Adrenal gland (tissue), 12 donors: ENCODE measurements around the gene CD1B. TPM values are rescaled to one million over a fixed set of nuclear protein-coding genes. Genes with fewer than 3 reads are reported as not detected.
"Not testable (repeated sequence)": the region's sequence is repeated elsewhere in the genome, so short reads cannot be mapped to it uniquely, and the experiment has no call there.

Experiments
- DNase-seq, 7 donors: peaks; one replicate each; pipeline ENCODE4 v3.0.0-alpha.2; 2019 to 2020
- H3K27ac ChIP-seq, 5 donors: fragments of 200-600 bp; sonication (generic) in 4 of 5; 1 replicate in 3 of 5; 2 replicates in 2 of 5; pipeline versions ENCODE4 v1.5.1 to v1.8.0; 2016 to 2020; ENCODE audit warnings: mild to moderate bottlenecking in 1 of 5
- H3K27me3 ChIP-seq: fragments of 200-600 bp; 2 replicates; pipeline ENCODE4 v1.8.0; 2021
- H3K36me3 ChIP-seq, 2 donors: fragments of 200-600 bp; replicated peaks in 1 of 2; 1 replicate in 1 of 2; 2 replicates in 1 of 2; pipeline versions ENCODE4 v1.5.1 to v1.8.0; 2018 to 2022
- H3K4me1 ChIP-seq, 2 donors: fragments of 200-600 bp; replicated peaks in 1 of 2; 1 replicate in 1 of 2; 2 replicates in 1 of 2; pipeline versions ENCODE4 v1.5.1 to v1.8.0; 2018 to 2021
- H3K4me3 ChIP-seq, 4 donors: fragments of 200-600 bp; sonication (generic) in 3 of 4; one replicate each; pipeline ENCODE4 v1.5.1; 2016 to 2018
- H3K9me3 ChIP-seq, 3 donors: fragments of 200-600 bp; sonication (generic) in 1 of 3; replicated peaks in 1 of 3; 1 replicate in 2 of 3; 2 replicates in 1 of 3; pipeline versions ENCODE4 v1.5.1 to v1.8.0; 2016 to 2021
- POLR2A ChIP-seq, 2 donors: fragments of 450-650 bp; IDR thresholded peaks; one replicate each; pipeline ENCODE4 v1.6.1; 2017; ENCODE audit warnings: antibody characterized with exemption in 2 of 2, mild to moderate bottlenecking in 2 of 2, moderate library complexity in 1 of 2
- WGBS, 4 donors: extraction: QIAGEN DNeasy Blood & Tissue Kit in 2 of 4; methylation state at CpG; one replicate each; pipeline versions ENCODE4 v1.1.5 to v1.1.7; 2013 to 2017; 5-methylcytosine and 5-hydroxymethylcytosine counted together
- intact Hi-C, 2 donors: fragments of 100-400 bp; cut with DNase I; formaldehyde crosslinking; loops; one replicate each; pipeline versions ENCODE4 v1.14.1 to v1.15.0; 2022 to 2023
- polyA plus RNA-seq, 3 donors: library from polyadenylated mRNA; stranded (reverse); fragments of 200-250 nt in 2 of 3; fragments of 350-450 nt in 1 of 3; fragmentation: Illumina TruSeq in 1 of 3; extraction: RNeasy Lipid Tissue Mini Kit (QIAGEN cat#74804) in 1 of 3; gene quantifications; one replicate each; pipeline ENCODE4 v1.2.3, GENCODE V29; 2013 to 2014
- total RNA-seq, 9 donors: library from RNA; depleted of rRNA in 4 of 9; stranded (reverse); fragments of >200 nt in 4 of 9; fragments of 120-200 nt in 1 of 9; fragmentation: NEBNext Ultra II Directional in 1 of 9; extraction: Animal tissue kit (Norgen Biotek cat#: 25700) in 1 of 9; gene quantifications; one replicate each; pipeline versions ENCODE4 v1.1.0 to v1.2.4, GENCODE V29; 2013 to 2023
- TF ChIP-seq, protein P1 (sequence below), 6 experiments: fragments of 450-650 bp in 4 of 6; fragments of 200-600 bp in 2 of 6; sonication (generic) in 1 of 6; IDR thresholded peaks; 1 replicate in 5 of 6; 2 replicates in 1 of 6; pipeline versions ENCODE4 v1.5.1 to v1.8.0; 2016 to 2021; ENCODE audit warnings: antibody characterized with exemption in 6 of 6, mild to moderate bottlenecking in 2 of 6, moderate library complexity in 1 of 6
- donor health status: healthy with polysubstance abuse.
- donor health status: Bipolar disorder and iron deficiency.
- donor health status: DM: yes; HTN: yes; CAD: no.
- donor health status: DM: no; HTN: no; CAD: no.
- donor health status: DM: no; HTN: no; CAD: no.
- donor health status: DM: yes; HTN: yes; CAD: no.

The CD1B gene
- total and polyA plus RNA-seq, 12 donors: not detected

- no peak overlapping the region for H3K4me3 ChIP-seq
- 80 to 100% (median 89%) methylated on average over 1 of the region's 1 CpG for WGBS, 4 donors
- TF ChIP-seq POLR2A (IDR thresholded peaks at IDR 0.05): no peak
- TF ChIP-seq, protein P1, sequence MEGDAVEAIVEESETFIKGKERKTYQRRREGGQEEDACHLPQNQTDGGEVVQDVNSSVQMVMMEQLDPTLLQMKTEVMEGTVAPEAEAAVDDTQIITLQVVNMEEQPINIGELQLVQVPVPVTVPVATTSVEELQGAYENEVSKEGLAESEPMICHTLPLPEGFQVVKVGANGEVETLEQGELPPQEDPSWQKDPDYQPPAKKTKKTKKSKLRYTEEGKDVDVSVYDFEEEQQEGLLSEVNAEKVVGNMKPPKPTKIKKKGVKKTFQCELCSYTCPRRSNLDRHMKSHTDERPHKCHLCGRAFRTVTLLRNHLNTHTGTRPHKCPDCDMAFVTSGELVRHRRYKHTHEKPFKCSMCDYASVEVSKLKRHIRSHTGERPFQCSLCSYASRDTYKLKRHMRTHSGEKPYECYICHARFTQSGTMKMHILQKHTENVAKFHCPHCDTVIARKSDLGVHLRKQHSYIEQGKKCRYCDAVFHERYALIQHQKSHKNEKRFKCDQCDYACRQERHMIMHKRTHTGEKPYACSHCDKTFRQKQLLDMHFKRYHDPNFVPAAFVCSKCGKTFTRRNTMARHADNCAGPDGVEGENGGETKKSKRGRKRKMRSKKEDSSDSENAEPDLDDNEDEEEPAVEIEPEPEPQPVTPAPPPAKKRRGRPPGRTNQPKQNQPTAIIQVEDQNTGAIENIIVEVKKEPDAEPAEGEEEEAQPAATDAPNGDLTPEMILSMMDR (IDR thresholded peaks at IDR 0.05): no peak
- no peaks in the 10 kb centered on the region for H3K4me1 ChIP-seq
- intact Hi-C loops: no loop called here
- no peaks in the 10 kb centered on the region for H3K36me3 ChIP-seq
- H3K27ac ChIP-seq: peak overlapping the region in 1 of 5 donors; percentile 64
- no peaks in the 10 kb centered on the region for H3K27me3 ChIP-seq
- DNase-seq: no peak
- H3K9me3 ChIP-seq: no peaks in the 10 kb centered on the region
Measured at GRCh38 chr1:158286941-158287346, 44.4 kb downstream of the CD1B start.

GRCh38 chr1:158286487-158286886 lies 44.8 kb downstream of the CD1B start:
- WGBS, 4 donors: 65 to 72% (median 71%) methylated on average over 4 of the region's 4 CpGs
- DNase-seq: no peak
- Histone ChIP-seq H3K36me3 (no peaks in the 10 kb centered on the region), H3K27me3 (no peaks in the 10 kb centered on the region), H3K27ac (peak overlapping the region in 1 of 5 donors; percentile 64), H3K9me3 (no peaks in the 10 kb centered on the region), H3K4me3 (no peak overlapping the region), H3K4me1 (no peaks in the 10 kb centered on the region)
- intact Hi-C loops: no loop called here
- no peak for TF ChIP-seq POLR2A (IDR thresholded peaks at IDR 0.05)
- TF ChIP-seq, protein P1 (IDR thresholded peaks at IDR 0.05): no peak

- peak overlapping the region in 1 of 5 donors; percentile 64 for H3K27ac ChIP-seq
- TF ChIP-seq, protein P1 (IDR thresholded peaks at IDR 0.05): no peak
- TF ChIP-seq POLR2A (IDR thresholded peaks at IDR 0.05): no peak
- no peaks in the 10 kb centered on the region for H3K9me3 ChIP-seq
- intact Hi-C loops: no loop called here
- H3K27me3 ChIP-seq: no peaks in the 10 kb centered on the region
- no peak overlapping the region for H3K4me3 ChIP-seq
- H3K4me1 ChIP-seq: no peaks in the 10 kb centered on the region
- no peaks in the 10 kb centered on the region for H3K36me3 ChIP-seq
- DNase-seq: peak; percentile 24 to 72 (median 53)
- 40 to 49% (median 46%) methylated on average over 7 of the region's 7 CpGs for WGBS, 4 donors
Measured at GRCh38 chr1:158285756-158286241, 45.5 kb downstream of the CD1B start.

- no peaks in the 10 kb centered on the region for H3K4me1 ChIP-seq
- no peaks in the 10 kb centered on the region for H3K36me3 ChIP-seq
- DNase-seq: no peak
- no peak overlapping the region for H3K27ac ChIP-seq
- H3K4me3 ChIP-seq: no peak overlapping the region
- H3K27me3 ChIP-seq: no peaks in the 10 kb centered on the region
- intact Hi-C loops: no loop called here
- 41 to 50% (median 42%) methylated on average over 2 of the region's 2 CpGs for WGBS, 4 donors
- no peaks in the 10 kb centered on the region for H3K9me3 ChIP-seq
- TF ChIP-seq POLR2A (IDR thresholded peaks at IDR 0.05): no peak
- TF ChIP-seq, protein P1 (IDR thresholded peaks at IDR 0.05): no peak
Measured at GRCh38 chr1:158283965-158284364, 47.4 kb downstream of the CD1B start.

GRCh38 chr1:158282421-158282820 lies 48.9 kb downstream of the CD1B start:
- H3K9me3 ChIP-seq, H3K27me3 ChIP-seq, H3K27ac ChIP-seq, DNase-seq, H3K36me3 ChIP-seq, H3K4me3 ChIP-seq, intact Hi-C loops, H3K4me1 ChIP-seq: not testable (repeated sequence)
- 70 to 80% (median 75%) methylated on average over 1 to 2 of the region's 2 CpGs for WGBS, 4 donors
